GM21737 (cell line): ENCODE measurements around the gene ZNF579.

ENCODE experiments used
- ATAC-seq: cut with Tn5 transposase; IDR thresholded peaks from one replicate; pipeline ENCODE4 v1.9.1; 2021; ENCODE audit warnings: mild to moderate bottlenecking, moderate library complexity; ENCODE audit not compliant: unreplicated experiment

ZNF579 gene

DNA sequence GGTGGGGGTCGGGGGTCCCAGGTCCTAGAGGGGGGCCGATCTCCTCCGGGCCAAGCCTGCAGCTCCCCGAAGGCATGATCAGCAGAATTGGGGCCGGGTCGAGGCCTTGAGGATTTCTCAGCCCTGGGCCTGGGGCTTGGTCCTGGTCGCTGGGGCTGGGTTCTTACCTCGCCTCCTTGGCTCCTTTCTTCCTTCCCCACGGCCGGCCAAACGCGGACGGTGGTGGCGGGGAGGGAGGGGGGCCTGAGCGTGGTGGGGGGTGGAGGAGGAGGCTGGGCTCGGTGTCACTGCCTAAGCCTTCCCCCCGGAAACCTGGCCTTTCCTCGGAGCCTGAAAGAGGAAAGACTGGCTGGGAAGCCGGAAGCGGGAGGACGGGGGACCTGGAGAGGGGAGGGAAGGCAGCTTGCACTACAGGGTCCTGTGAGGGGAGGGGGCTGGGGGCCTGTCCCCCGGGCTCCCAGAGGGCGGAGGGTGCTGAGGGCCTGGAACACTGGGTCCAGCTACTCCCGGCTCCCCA is at the start of gene ZNF579:
Gene ZNF579 (minus strand): TSS at position 221 of the 517 bp plus-strand sequence. CDS start 1,209 bp downstream, outside the sequence.
- ATAC-seq: no peak

- ATAC-seq: no peak
These were observed 45.7 kb upstream of the ZNF579 start for GRCh38 chr19:55626350-55626749.

- ATAC-seq: no peak
These were observed 44.3 kb upstream of the ZNF579 start for GRCh38 chr19:55625004-55625326.

GRCh38 chr19:55624109-55625003 is 43.7 kb upstream of the ZNF579 start, which contains the start of gene ZNF784:
TSS of gene ZNF784 (minus strand) at chr19:55624566. CDS start at chr19:55624561, 5 bp downstream.
- ATAC-seq: peak; percentile 49

- ATAC-seq: no peak
These were observed 42.9 kb upstream of the ZNF579 start for GRCh38 chr19:55623561-55623960.

GRCh38 chr19:55623130-55623529 is 42.5 kb upstream of the ZNF579 start:
- ATAC-seq: no peak

DNA sequence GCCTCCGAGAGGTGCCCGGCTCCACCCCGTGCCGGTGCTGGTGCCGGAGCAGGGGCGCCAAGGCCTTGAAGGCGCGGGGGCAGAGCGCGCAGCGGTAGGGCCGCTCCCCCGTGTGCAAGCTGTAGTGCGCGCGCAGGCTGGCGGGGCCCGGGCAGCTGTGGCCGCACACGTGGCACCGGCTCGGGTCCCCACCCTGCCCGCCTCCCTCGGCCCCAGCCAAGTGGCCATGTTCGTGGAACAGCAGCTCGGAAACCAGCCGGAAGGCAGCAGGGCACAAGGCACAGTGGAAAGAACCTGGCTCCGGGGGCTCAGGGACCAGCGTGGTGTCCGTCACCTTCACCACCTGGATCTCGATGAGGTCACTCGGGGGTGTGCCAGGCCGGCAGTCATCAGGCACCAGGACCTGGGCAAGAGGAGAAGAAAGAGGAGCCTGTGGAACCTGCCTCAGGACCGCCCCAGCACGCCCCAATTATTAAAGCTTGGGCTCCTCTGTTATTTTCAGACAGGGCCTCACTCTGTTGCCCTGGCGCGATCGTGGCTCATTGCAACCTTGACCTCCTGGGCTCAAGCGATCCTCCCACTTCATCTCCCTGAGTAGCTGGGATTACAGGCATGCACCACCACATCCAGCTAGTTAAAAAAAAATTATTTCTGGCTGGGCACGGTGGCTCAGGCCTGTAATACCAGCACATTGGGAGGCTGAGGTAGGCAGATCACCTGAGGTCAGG is 41.8 kb upstream of the ZNF579 start:
- ATAC-seq: no peak

DNA sequence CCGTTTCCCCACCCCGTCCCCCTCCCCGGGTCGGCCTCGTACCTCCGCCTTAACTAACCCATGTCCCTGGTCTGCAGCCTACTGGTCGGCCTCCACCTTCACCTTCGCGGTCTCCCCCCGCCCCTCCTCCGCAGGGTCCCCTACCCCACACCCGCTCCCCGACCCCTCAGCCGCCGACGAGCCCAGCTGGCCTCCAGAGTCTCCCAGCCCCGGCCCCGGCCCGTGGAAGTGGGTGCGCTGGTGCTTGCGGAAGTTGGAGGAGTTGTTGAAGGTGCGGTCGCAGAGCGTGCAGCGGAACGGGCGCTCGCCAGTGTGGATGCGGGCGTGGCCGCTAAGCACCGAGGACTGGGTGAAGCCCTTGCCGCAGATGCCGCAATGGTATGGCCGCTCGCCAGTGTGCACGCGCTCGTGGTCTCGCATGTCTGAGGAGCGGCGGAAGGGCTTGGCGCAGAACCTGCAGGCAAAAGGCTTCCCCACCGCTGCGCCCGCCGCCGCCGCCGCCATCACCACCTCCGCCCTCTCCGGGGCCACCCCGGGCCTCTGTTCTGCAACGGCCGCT is 41.1 kb upstream of the ZNF579 start:
- ATAC-seq: no peak

DNA sequence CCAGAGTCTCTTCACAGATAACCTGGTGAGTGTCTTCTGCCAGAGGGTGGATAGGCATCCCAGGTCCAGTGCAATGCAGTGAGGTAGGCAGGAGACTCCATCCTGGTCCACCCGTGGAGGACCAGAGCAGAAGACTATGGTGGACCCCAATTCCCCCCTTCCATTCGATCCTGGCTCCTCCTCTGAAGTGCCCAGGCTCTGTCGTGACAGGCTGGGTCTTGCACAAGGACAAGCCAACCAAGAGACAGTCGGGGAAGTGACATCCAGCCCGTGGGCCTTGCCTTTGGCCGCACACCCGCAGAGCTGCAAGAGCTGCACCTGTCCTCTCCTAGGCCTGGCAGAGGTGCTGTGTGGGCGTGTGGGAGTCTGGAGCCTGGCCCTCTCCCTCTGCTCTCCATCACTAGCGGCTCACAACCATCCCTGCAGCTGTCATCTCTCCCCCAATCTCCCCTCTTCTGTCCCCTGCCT is 40.6 kb upstream of the ZNF579 start:
- ATAC-seq: no peak

DNA sequence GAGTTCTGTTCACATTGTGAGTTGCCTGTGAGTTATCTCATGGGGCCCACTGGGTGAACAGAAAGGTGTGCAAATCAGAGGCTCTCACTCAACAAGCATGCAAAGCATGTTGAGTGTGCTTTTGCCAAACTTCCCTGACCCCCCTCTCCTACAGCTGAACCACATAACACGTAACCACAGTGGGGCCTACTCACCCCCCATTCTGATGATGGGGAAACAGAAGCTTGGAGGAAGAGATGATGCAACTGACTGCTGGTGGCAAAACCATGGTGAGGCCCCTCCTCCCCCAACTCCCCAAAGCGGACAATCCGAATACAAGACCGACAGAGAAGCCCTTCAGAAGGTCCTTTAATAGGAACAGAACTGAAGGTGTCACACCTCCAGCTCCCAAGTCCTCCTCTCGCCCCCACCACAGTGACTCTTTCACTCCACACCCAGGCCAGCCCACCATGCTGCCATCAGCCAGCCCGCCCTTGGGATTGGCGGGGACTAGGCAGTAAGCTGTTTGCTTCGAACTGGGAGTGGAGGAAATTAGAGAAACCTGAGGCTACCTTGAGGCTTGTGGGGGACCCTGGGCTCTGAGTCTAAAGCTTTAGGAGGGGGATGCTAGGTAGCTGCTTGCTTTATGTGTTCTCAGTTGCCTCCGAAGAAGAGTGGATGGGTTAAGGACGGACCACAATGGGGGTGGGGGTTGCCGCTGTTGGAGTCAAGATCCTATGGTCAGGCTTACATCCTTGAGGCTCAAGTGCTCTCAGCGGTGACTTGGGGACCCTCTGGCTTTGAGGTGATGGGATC is 40.0 kb upstream of the ZNF579 start:
- ATAC-seq: no peak

GRCh38 chr19:55619286-55619685 is 38.6 kb upstream of the ZNF579 start:
- ATAC-seq: no peak

DNA sequence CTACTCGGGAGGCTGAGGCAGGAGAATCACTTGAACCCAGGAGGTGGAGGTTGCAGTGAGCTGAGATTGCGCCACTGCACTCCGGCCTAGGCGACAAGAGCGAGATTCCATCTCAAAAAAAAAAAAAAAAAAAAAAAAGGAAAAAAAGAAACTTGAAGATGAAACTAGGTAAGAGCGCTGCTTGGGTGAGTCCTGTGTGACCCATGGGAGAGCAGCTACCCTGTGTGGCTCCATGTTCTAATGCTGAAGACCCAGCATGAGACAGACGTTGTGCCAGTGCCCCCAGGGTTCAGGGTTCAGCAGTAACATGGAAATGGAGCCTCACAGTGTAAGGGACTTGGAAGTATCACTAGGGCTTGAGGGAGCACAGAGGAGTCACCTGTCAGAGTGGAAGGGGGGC is 37.8 kb upstream of the ZNF579 start:
- ATAC-seq: no peak

DNA sequence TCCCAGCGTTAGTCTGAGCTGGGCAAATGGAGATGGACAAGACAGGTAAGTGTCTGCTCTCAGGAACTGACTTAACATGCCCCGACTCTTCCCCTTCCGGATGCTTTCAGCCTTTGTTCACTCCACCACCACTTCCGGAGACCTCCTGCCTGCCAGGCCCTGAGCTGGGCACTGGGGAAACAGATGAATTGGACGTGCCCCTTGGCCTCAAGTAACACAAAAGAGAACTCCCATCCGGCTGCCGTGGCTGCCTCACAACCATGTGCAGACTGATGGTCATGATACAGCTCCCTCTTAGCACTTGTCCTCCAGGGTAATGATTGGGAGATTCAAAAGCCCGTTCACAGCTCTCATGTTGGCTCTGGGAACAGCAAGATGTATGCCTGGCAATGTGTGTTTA is 36.8 kb upstream of the ZNF579 start:
- no peak for ATAC-seq

DNA sequence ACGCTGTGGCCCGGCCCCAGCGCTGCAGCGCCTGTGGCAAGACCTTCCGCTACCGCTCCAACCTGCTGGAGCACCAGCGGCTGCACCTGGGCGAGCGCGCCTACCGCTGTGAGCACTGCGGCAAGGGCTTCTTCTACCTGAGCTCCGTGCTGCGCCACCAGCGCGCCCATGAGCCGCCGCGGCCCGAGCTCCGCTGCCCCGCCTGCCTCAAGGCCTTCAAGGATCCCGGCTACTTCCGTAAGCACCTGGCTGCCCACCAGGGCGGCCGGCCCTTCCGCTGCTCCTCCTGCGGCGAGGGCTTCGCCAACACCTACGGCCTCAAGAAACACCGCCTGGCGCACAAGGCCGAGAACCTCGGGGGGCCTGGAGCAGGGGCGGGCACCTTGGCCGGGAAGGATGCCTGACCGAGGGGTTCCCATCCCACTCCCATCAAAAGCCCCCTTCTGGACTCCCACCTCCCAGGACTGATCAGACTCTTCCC is 35.8 kb upstream of the ZNF579 start:
- ATAC-seq: no peak

DNA sequence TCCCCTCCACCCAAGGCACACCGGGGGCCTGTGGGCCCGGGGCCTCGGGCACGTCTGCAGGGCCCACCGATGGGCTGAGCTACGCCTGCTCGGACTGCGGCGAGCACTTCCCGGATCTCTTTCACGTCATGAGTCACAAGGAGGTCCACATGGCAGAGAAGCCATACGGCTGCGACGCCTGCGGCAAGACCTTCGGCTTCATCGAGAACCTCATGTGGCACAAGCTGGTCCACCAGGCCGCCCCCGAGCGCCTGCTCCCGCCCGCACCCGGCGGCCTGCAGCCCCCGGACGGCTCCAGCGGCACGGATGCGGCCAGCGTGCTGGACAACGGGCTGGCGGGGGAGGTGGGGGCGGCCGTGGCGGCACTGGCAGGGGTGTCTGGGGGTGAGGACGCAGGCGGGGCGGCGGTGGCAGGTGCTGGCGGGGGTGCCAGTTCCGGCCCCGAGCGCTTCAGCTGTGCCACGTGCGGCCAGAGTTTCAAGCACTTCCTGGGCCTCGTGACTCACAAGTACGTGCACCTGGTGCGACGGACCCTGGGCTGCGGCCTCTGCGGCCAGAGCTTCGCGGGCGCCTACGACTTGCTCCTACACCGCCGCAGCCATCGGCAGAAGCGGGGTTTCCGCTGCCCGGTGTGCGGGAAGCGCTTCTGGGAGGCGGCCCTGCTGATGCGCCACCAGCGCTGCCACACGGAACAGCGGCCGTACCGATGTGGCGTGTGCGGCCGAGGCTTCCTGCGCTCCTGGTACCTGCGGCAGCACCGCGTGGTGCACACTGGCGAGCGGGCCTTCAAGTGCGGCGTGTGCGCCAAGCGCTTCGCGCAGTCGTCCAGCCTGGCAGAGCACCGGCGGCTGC is 35.1 kb upstream of the ZNF579 start:
- ATAC-seq: no peak

- ATAC-seq: no peak
These were observed 34.3 kb upstream of the ZNF579 start for GRCh38 chr19:55614711-55615542.

DNA sequence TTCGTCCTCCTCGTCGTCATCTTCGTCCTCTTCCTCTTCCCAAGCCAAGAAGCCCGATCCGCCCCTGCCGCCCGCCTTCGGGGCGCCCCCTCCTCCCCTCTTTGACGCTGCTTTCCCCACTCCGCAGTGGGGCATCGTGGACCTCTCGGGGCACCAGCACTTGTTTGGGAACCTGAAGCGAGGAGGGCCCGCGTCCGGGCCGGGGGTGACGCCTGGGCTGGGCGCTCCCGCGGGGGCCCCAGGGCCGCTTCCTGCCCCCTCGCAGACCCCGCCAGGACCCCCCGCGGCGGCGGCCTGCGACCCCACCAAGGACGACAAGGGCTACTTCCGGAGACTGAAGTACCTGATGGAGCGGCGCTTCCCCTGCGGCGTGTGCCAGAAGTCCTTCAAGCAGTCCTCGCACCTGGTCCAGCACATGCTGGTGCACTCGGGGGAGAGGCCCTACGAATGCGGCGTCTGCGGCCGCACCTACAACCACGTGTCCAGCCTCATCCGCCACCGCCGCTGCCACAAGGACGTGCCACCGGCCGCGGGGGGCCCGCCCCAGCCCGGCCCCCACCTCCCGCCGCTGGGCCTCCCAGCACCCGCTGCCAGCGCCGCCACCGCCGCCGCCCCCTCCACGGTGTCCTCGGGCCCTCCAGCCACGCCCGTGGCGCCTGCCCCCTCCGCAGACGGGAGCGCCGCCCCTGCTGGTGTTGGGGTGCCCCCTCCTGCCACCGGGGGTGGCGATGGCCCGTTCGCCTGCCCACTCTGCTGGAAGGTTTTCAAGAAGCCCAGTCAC is 33.5 kb upstream of the ZNF579 start:
- ATAC-seq: no peak

GRCh38 chr19:55613396-55613795 is 32.7 kb upstream of the ZNF579 start:
- ATAC-seq: no peak
